HEK293T (cell line): Measurements from ENCODE around the gene AGBL1.
"Not testable (repeated sequence)": the region's sequence is repeated elsewhere in the genome, so short reads cannot be mapped to it uniquely, and the experiment has no call there.

ENCODE experiments used
- ARNT ChIP-seq: fragments of 450-650 bp; IDR thresholded peaks from 2 replicates; pipeline ENCODE4 v1.6.1; 2017; ENCODE audit warnings: mild to moderate bottlenecking
- BHLHE40 ChIP-seq: fragments of 450-650 bp; IDR thresholded peaks from 2 replicates; pipeline ENCODE4 v1.6.1; 2016; ENCODE audit warnings: mild to moderate bottlenecking, moderate library complexity, borderline replicate concordance
- FOXA1 ChIP-seq: fragments of 450-650 bp; IDR thresholded peaks from 2 replicates; pipeline ENCODE4 v1.6.1; 2016; ENCODE audit warnings: mild to moderate bottlenecking
- FOXK2 ChIP-seq: fragments of 450-650 bp; IDR thresholded peaks from 2 replicates; pipeline ENCODE4 v1.6.1; 2016; ENCODE audit warnings: mild to moderate bottlenecking
- FOXM1 ChIP-seq: fragments of 450-650 bp; IDR thresholded peaks from 2 replicates; pipeline ENCODE4 v1.6.1; 2017; ENCODE audit warnings: mild to moderate bottlenecking, borderline replicate concordance
- L3MBTL2 ChIP-seq: fragments of 450-650 bp; conservative IDR thresholded peaks from 2 replicates; pipeline ENCODE4 v1.6.1; 2016; ENCODE audit warnings: mild to moderate bottlenecking
- SP1 ChIP-seq: fragments of 450-650 bp; IDR thresholded peaks from 2 replicates; pipeline ENCODE4 v1.6.1; 2017
- TARDBP ChIP-seq: fragments of 450-650 bp; IDR thresholded peaks from 2 replicates; pipeline ENCODE4 v1.6.1; 2016
- ZNF384 ChIP-seq: fragments of 450-650 bp; IDR thresholded peaks from 2 replicates; pipeline ENCODE4 v1.6.1; 2016
- TF ChIP-seq, protein P1 (sequence below): fragments of 450-650 bp; IDR thresholded peaks from 2 replicates; pipeline ENCODE4 v1.6.1; 2016

DNA sequence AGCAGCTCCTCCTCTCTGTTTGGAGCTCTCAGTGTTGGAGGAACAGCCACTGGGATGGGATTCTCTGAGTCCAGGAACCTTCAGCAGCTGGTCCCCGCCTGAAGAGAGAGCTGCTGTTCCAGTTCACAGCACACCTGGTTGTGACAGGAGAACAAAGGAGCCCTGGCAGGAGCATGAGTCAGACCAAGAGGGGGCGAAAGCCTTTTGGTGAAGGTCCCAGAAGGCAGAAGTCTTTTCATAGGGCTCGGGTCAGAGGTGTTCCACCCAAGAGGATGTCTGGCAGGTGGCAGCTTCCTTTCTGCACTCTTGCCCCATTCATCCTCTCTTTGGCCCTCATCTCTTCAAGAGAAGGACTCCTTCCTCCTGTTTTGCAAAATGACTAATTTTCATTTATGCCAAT, 799.2 kb downstream of the AGBL1 start:
- TF ChIP-seq FOXA1, ZNF384, SP1, L3MBTL2, ARNT, TARDBP, FOXM1, BHLHE40, FOXK2: not testable (repeated sequence)
- TF ChIP-seq, protein P1, sequence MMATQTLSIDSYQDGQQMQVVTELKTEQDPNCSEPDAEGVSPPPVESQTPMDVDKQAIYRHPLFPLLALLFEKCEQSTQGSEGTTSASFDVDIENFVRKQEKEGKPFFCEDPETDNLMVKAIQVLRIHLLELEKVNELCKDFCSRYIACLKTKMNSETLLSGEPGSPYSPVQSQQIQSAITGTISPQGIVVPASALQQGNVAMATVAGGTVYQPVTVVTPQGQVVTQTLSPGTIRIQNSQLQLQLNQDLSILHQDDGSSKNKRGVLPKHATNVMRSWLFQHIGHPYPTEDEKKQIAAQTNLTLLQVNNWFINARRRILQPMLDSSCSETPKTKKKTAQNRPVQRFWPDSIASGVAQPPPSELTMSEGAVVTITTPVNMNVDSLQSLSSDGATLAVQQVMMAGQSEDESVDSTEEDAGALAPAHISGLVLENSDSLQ: not testable (repeated sequence)
